Measurements from ENCODE around the gene ACTN4. TPM values are rescaled to one million over a fixed set of nuclear protein-coding genes. Genes with fewer than 3 reads are reported as not detected.

ACTN4 gene
- total RNA-seq, 4 donors from 2014 or later = 342 to 463 (median 382) TPM

- H3K36me3 ChIP-seq = peaks cover 0 to 2% (median 0%) of the 10 kb centered on the region in 3 donors
- H3K4me3 ChIP-seq = no peak overlapping the region
- 88 to 93% methylated on average over 8 of the region's 8 CpGs for WGBS, 2 donors
- no peaks in the 10 kb centered on the region for H3K27me3 ChIP-seq
- no peaks in the 10 kb centered on the region for H3K9me3 ChIP-seq
- no peak for DNase-seq (ENCODE audit: low spot score in 2 of 2)
- peaks cover 0 to 21% (median 7%) of the 10 kb centered on the region in 4 donors for H3K4me1 ChIP-seq
- TF ChIP-seq POLR2A (IDR thresholded peaks at IDR 0.05) = no peak
- no peak for TF ChIP-seq EP300 (IDR thresholded peaks at IDR 0.05)
- TF ChIP-seq, protein P1, sequence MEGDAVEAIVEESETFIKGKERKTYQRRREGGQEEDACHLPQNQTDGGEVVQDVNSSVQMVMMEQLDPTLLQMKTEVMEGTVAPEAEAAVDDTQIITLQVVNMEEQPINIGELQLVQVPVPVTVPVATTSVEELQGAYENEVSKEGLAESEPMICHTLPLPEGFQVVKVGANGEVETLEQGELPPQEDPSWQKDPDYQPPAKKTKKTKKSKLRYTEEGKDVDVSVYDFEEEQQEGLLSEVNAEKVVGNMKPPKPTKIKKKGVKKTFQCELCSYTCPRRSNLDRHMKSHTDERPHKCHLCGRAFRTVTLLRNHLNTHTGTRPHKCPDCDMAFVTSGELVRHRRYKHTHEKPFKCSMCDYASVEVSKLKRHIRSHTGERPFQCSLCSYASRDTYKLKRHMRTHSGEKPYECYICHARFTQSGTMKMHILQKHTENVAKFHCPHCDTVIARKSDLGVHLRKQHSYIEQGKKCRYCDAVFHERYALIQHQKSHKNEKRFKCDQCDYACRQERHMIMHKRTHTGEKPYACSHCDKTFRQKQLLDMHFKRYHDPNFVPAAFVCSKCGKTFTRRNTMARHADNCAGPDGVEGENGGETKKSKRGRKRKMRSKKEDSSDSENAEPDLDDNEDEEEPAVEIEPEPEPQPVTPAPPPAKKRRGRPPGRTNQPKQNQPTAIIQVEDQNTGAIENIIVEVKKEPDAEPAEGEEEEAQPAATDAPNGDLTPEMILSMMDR (IDR thresholded peaks at IDR 0.05) = no peak
- no peak overlapping the region for H3K27ac ChIP-seq
Observed at GRCh38 chr19:38644719-38645118, 2.7 kb upstream of the ACTN4 start.

GRCh38 chr19:38647966-38648768 is 718 bp downstream of the ACTN4 start:
- DNase-seq (ENCODE audit: low spot score in 2 of 2) = no peak
- Histone ChIP-seq H3K4me3 (peak overlapping the region; percentile 70 to 87 (median 84)), H3K27me3 (no peaks in the 10 kb centered on the region), H3K36me3 (no peaks in the 10 kb centered on the region), H3K4me1 (peaks cover 0 to 56% (median 37%) of the 10 kb centered on the region in 4 donors), H3K9me3 (no peaks in the 10 kb centered on the region), H3K27ac (peak overlapping the region; percentile 64 to 93 (median 92))
- TF ChIP-seq, protein P1 (IDR thresholded peaks at IDR 0.05) = no peak
- no peak for TF ChIP-seq POLR2A (IDR thresholded peaks at IDR 0.05)
- no peak for TF ChIP-seq EP300 (IDR thresholded peaks at IDR 0.05)
- 0 to 1% methylated on average over 19 of the region's 19 CpGs for WGBS, 2 donors

- WGBS, 2 donors = 1% methylated on average over 13 of the region's 13 CpGs
- TF ChIP-seq, protein P1 (IDR thresholded peaks at IDR 0.05) = no peak
- no peak for TF ChIP-seq EP300 (IDR thresholded peaks at IDR 0.05)
Observed at GRCh38 chr19:38648769-38649304, 1.4 kb downstream of the ACTN4 start.

GRCh38 chr19:38649305-38650171 is 2.1 kb downstream of the ACTN4 start:
- peak overlapping the region; percentile 70 to 87 (median 84) for H3K4me3 ChIP-seq
- peak overlapping the region; percentile 60 to 93 (median 92) for H3K27ac ChIP-seq
- H3K9me3 ChIP-seq = no peaks in the 10 kb centered on the region
- TF ChIP-seq, protein P1 (IDR thresholded peaks at IDR 0.05) = no peak
- TF ChIP-seq EP300 (IDR thresholded peaks at IDR 0.05) (no peak), POLR2A (IDR thresholded peaks at IDR 0.05) (no peak)
- 13 to 15% methylated on average over 15 of the region's 15 CpGs for WGBS, 2 donors
- DNase-seq (ENCODE audit: low spot score in 2 of 2) = no peak
- no peaks in the 10 kb centered on the region for H3K27me3 ChIP-seq
- peaks cover 0 to 70% (median 49%) of the 10 kb centered on the region in 4 donors for H3K4me1 ChIP-seq
- H3K36me3 ChIP-seq = no peaks in the 10 kb centered on the region

More at GRCh38 chr19:38648769-38649304, 1.4 kb downstream of the ACTN4 start:
- Histone ChIP-seq H3K27me3 (no peaks in the 10 kb centered on the region), H3K27ac (peak overlapping the region; percentile 64 to 93 (median 92)), H3K36me3 (no peaks in the 10 kb centered on the region), H3K9me3 (no peaks in the 10 kb centered on the region), H3K4me1 (peaks cover 0 to 63% (median 43%) of the 10 kb centered on the region in 4 donors), H3K4me3 (peak overlapping the region; percentile 70 to 87 (median 84))
- no peak for DNase-seq (ENCODE audit: low spot score in 2 of 2)
